ENCODE results near the gene COA7.
"Not testable (repeated sequence)": the region's sequence is repeated elsewhere in the genome, so short reads cannot be mapped to it uniquely, and the experiment has no call there.

The COA7 gene

GRCh38 chr1:52702886-52703787 is 5.0 kb upstream of the COA7 start:
- DNase-seq: peak; percentile 29 to 64

GRCh38 chr1:52695627-52696026 is 2.5 kb downstream of the COA7 start:
- no peak for DNase-seq

GRCh38 chr1:52693843-52694242 is 4.3 kb downstream of the COA7 start:
- no peak for DNase-seq

- not testable (repeated sequence) for DNase-seq
These were observed 4.8 kb downstream of the COA7 start for GRCh38 chr1:52693351-52693750.

- DNase-seq: no peak
These were observed 5.5 kb downstream of the COA7 start for GRCh38 chr1:52692697-52693096.

GRCh38 chr1:52691821-52692220 is 6.3 kb downstream of the COA7 start:
- no peak for DNase-seq

- no peak for DNase-seq
These were observed 11.3 kb downstream of the COA7 start for GRCh38 chr1:52686830-52687229.

- peak; percentile 14 to 32 for DNase-seq
These were observed 11.8 kb downstream of the COA7 start for GRCh38 chr1:52686261-52686751.

- no peak for DNase-seq
These were observed 13.6 kb downstream of the COA7 start for GRCh38 chr1:52684545-52684944.

GRCh38 chr1:52683367-52683940 is 14.7 kb downstream of the COA7 start:
- no peak for DNase-seq

GRCh38 chr1:52681136-52681535 is 17.0 kb downstream of the COA7 start:
- no peak for DNase-seq

- no peak for DNase-seq
These were observed 17.8 kb downstream of the COA7 start for GRCh38 chr1:52680353-52680752.

GRCh38 chr1:52679498-52679897 is 18.6 kb downstream of the COA7 start:
- no peak for DNase-seq

- DNase-seq: no peak
These were observed 19.1 kb downstream of the COA7 start for GRCh38 chr1:52679048-52679447.

- no peak for DNase-seq
These were observed 20.9 kb downstream of the COA7 start for GRCh38 chr1:52677076-52677806.

- DNase-seq: no peak
These were observed 21.8 kb downstream of the COA7 start for GRCh38 chr1:52676249-52676903.

GRCh38 chr1:52674497-52675384 is 23.4 kb downstream of the COA7 start:
- no peak for DNase-seq

GRCh38 chr1:52673513-52673912 is 24.6 kb downstream of the COA7 start:
- DNase-seq: no peak

GRCh38 chr1:52672946-52673345 is 25.2 kb downstream of the COA7 start:
- no peak for DNase-seq

GRCh38 chr1:52670604-52671003 is 27.5 kb downstream of the COA7 start:
- no peak for DNase-seq

GRCh38 chr1:52669696-52670095 is 28.5 kb downstream of the COA7 start:
- no peak for DNase-seq

GRCh38 chr1:52668711-52669110 is 29.4 kb downstream of the COA7 start:
- no peak for DNase-seq
